Midbrain (tissue), 1 donor: ENCODE data around the gene BRCA2.
"Not testable (repeated sequence)": the region's sequence is repeated elsewhere in the genome, so short reads cannot be mapped to it uniquely, and the experiment has no call there.

ENCODE experiments used
- DNase-seq: peaks from one replicate; lab custom pipeline; 2025; lab: John Stamatoyannopoulos, UW

The BRCA2 gene

GRCh38 chr13:32310134-32310706 lies 5.1 kb upstream of the BRCA2 start:
- peak; percentile 48 for DNase-seq

- no peak for DNase-seq
Measured at GRCh38 chr13:32311188-32311897, 4.0 kb upstream of the BRCA2 start.

- DNase-seq, result peak; percentile 43
Measured at GRCh38 chr13:32314271-32315237, 754 bp upstream of the BRCA2 start.

GRCh38 chr13:32316028-32316339 lies 676 bp downstream of the BRCA2 start:
- no peak for DNase-seq

GRCh38 chr13:32316501-32316900 lies 1.2 kb downstream of the BRCA2 start:
- DNase-seq, result no peak

GRCh38 chr13:32317716-32318465 lies 2.6 kb downstream of the BRCA2 start:
- no peak for DNase-seq

GRCh38 chr13:32320528-32320927 lies 5.2 kb downstream of the BRCA2 start:
- no peak for DNase-seq

GRCh38 chr13:32323912-32324311 lies 8.6 kb downstream of the BRCA2 start:
- DNase-seq, result no peak

- no peak for DNase-seq
Measured at GRCh38 chr13:32330441-32330840, 15.1 kb downstream of the BRCA2 start.

- no peak for DNase-seq
Measured at GRCh38 chr13:32334671-32335070, 19.4 kb downstream of the BRCA2 start.

- no peak for DNase-seq
Measured at GRCh38 chr13:32340914-32341313, 25.6 kb downstream of the BRCA2 start.

GRCh38 chr13:32347651-32348050 lies 32.3 kb downstream of the BRCA2 start:
- no peak for DNase-seq

GRCh38 chr13:32350839-32351441 lies 35.6 kb downstream of the BRCA2 start:
- not testable (repeated sequence) for DNase-seq

GRCh38 chr13:32354040-32354439 lies 38.7 kb downstream of the BRCA2 start:
- DNase-seq, result no peak

GRCh38 chr13:32355935-32356334 lies 40.6 kb downstream of the BRCA2 start:
- not testable (repeated sequence) for DNase-seq

GRCh38 chr13:32362574-32362973 lies 47.3 kb downstream of the BRCA2 start:
- DNase-seq, result no peak

- DNase-seq, result no peak
Measured at GRCh38 chr13:32370805-32371204, 55.5 kb downstream of the BRCA2 start.

GRCh38 chr13:32376642-32377415 lies 61.5 kb downstream of the BRCA2 start:
- no peak for DNase-seq

GRCh38 chr13:32378012-32378411 lies 62.7 kb downstream of the BRCA2 start:
- no peak for DNase-seq

- DNase-seq, result peak; percentile 38
Measured at GRCh38 chr13:32381539-32381938, 66.2 kb downstream of the BRCA2 start.
